ENCODE measurements around the gene FAM107B. TPM values are rescaled to one million over a fixed set of nuclear protein-coding genes. Genes with fewer than 3 reads are reported as not detected.
"Not testable (repeated sequence)": the region's sequence is repeated elsewhere in the genome, so short reads cannot be mapped to it uniquely, and the experiment has no call there.

The FAM107B gene
- total and polyA plus RNA-seq, 4 donors: 24.9 to 58.1 (median 30.9) TPM

DNA sequence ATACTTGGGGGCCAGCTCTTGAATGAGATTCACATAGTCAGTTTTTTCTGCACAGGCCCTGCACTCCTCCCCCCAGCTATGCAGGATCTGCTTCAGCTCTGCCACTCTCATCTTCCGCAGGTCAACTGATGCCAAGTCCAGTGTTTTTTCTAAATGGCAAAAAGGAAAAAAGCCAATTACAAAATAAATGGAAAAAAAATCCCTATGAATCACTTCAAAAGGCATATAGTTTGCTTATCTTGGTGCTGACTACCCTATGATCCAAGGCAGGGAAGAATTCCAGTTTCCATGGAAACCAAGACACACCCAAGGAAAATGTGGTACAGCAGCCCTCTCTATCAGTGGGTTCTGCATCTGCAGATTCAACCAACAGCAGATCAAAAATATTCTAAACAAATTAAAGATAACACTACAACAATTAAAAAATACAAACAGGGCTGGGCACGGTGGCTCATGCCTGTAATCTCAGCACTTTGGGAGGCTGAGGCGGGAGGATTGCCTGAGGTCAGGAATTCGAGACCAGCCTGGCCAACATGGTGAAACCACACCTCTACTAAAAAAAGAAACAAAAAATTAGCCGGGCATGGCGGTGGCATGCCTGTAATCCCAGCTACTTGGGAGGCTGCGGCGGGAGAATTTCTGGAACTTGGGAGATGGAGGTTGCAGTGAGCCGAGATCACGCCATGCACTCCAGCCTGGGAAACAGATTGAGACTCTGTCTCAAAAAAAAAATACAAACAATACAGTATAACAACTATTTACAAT is 45.5 kb upstream of the FAM107B start:
- H3K27ac ChIP-seq (ENCODE audit: low read depth in 1 of 2, low read length in 2 of 2): no peak overlapping the region
- no peaks in the 10 kb centered on the region for H3K9me3 ChIP-seq (ENCODE audit: control insufficient read depth in 4 of 4, low read length in 3 of 4)
- H3K4me3 ChIP-seq (ENCODE audit: low read depth in 1 of 3, low read length in 3 of 3): no peak overlapping the region
- WGBS: 96% methylated on average over 10 of the region's 10 CpGs
- no peaks in the 10 kb centered on the region for H3K4me1 ChIP-seq (ENCODE audit: control insufficient read depth in 4 of 4, insufficient read depth in 4 of 4, low read length in 3 of 4)
- H3K9ac ChIP-seq (ENCODE audit: low read depth in 1 of 2, low read length in 2 of 2): no peak overlapping the region
- TF ChIP-seq, protein P1, sequence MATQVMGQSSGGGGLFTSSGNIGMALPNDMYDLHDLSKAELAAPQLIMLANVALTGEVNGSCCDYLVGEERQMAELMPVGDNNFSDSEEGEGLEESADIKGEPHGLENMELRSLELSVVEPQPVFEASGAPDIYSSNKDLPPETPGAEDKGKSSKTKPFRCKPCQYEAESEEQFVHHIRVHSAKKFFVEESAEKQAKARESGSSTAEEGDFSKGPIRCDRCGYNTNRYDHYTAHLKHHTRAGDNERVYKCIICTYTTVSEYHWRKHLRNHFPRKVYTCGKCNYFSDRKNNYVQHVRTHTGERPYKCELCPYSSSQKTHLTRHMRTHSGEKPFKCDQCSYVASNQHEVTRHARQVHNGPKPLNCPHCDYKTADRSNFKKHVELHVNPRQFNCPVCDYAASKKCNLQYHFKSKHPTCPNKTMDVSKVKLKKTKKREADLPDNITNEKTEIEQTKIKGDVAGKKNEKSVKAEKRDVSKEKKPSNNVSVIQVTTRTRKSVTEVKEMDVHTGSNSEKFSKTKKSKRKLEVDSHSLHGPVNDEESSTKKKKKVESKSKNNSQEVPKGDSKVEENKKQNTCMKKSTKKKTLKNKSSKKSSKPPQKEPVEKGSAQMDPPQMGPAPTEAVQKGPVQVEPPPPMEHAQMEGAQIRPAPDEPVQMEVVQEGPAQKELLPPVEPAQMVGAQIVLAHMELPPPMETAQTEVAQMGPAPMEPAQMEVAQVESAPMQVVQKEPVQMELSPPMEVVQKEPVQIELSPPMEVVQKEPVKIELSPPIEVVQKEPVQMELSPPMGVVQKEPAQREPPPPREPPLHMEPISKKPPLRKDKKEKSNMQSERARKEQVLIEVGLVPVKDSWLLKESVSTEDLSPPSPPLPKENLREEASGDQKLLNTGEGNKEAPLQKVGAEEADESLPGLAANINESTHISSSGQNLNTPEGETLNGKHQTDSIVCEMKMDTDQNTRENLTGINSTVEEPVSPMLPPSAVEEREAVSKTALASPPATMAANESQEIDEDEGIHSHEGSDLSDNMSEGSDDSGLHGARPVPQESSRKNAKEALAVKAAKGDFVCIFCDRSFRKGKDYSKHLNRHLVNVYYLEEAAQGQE (IDR thresholded peaks at IDR 0.05): no peak
- no peak for TF ChIP-seq GABPA (IDR thresholded peaks at IDR 0.05 in 1 of 2, conservative IDR thresholded peaks at IDR 0.05 in 1 of 2)
- TF ChIP-seq JUND (IDR thresholded peaks at IDR 0.05): no peak
- no peak for TF ChIP-seq RAD21 (IDR thresholded peaks at IDR 0.05)
- no peak for TF ChIP-seq HNF4G (IDR thresholded peaks at IDR 0.05)
- no peak for TF ChIP-seq CTCF (IDR thresholded peaks at IDR 0.05; ENCODE audit: low read depth, low read length, missing input control)
- TF ChIP-seq, protein P2, sequence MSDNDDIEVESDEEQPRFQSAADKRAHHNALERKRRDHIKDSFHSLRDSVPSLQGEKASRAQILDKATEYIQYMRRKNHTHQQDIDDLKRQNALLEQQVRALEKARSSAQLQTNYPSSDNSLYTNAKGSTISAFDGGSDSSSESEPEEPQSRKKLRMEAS (IDR thresholded peaks at IDR 0.05): no peak
- no peak for TF ChIP-seq FOXA1 (IDR thresholded peaks at IDR 0.05)
- no peak for TF ChIP-seq YY1 (IDR thresholded peaks at IDR 0.05)
- TF ChIP-seq TAF1 (conservative IDR thresholded peaks at IDR 0.05): no peak
- no peaks in the 10 kb centered on the region for H3K27me3 ChIP-seq (ENCODE audit: control insufficient read depth in 4 of 4, insufficient read depth in 4 of 4, low read length in 3 of 4)
- no peaks in the 10 kb centered on the region for H3K36me3 ChIP-seq (ENCODE audit: control insufficient read depth in 4 of 4, insufficient read depth in 3 of 4, low read depth in 1 of 4, low read length in 3 of 4)
- no peak for DNase-seq (ENCODE audit: low spot score)

DNA sequence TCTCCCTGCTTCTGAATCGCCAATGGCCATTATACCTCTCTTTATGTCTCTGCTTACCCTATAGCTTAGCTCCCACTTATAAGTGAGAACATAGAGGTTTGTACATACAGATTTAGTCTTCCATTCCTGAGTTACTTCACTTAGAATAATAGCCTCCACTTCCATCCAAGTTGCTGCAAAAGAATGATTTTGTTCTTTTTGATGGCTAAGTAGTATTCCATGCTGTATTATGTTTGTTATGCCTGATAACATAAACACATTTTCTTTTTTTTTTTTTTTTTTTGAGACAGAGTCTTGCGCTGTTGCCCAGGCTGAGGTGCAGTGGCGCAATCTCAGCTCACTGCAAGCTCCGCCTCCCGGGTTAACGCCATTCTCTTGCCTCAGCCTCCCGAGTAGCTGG is 42.0 kb upstream of the FAM107B start:
- not testable (repeated sequence) for H3K36me3 ChIP-seq (ENCODE audit: control insufficient read depth in 4 of 4, insufficient read depth in 3 of 4, low read depth in 1 of 4, low read length in 3 of 4); H3K9ac ChIP-seq (ENCODE audit: low read depth in 1 of 2, low read length in 2 of 2); H3K27ac ChIP-seq (ENCODE audit: low read depth in 1 of 2, low read length in 2 of 2); H3K27me3 ChIP-seq (ENCODE audit: control insufficient read depth in 4 of 4, insufficient read depth in 4 of 4, low read length in 3 of 4); H3K4me3 ChIP-seq (ENCODE audit: low read depth in 1 of 3, low read length in 3 of 3); H3K4me1 ChIP-seq (ENCODE audit: control insufficient read depth in 4 of 4, insufficient read depth in 4 of 4, low read length in 3 of 4); DNase-seq (ENCODE audit: low spot score); H3K9me3 ChIP-seq (ENCODE audit: control insufficient read depth in 4 of 4, low read length in 3 of 4)
- 91% methylated on average over 7 of the region's 7 CpGs for WGBS

GRCh38 chr10:14815681-14816080 is 41.0 kb upstream of the FAM107B start:
- Histone ChIP-seq H3K36me3 (ENCODE audit: control insufficient read depth in 4 of 4, insufficient read depth in 3 of 4, low read depth in 1 of 4, low read length in 3 of 4) (no peaks in the 10 kb centered on the region), H3K27ac (ENCODE audit: low read depth in 1 of 2, low read length in 2 of 2) (no peak overlapping the region), H3K27me3 (ENCODE audit: control insufficient read depth in 4 of 4, insufficient read depth in 4 of 4, low read length in 3 of 4) (no peaks in the 10 kb centered on the region), H3K9ac (ENCODE audit: low read depth in 1 of 2, low read length in 2 of 2) (no peak overlapping the region), H3K9me3 (ENCODE audit: control insufficient read depth in 4 of 4, low read length in 3 of 4) (no peaks in the 10 kb centered on the region), H3K4me3 (ENCODE audit: low read depth in 1 of 3, low read length in 3 of 3) (no peak overlapping the region), H3K4me1 (ENCODE audit: control insufficient read depth in 4 of 4, insufficient read depth in 4 of 4, low read length in 3 of 4) (no peaks in the 10 kb centered on the region)
- WGBS: 78% methylated on average over 6 of the region's 6 CpGs
- no peak for DNase-seq (ENCODE audit: low spot score)
- TF ChIP-seq JUND (IDR thresholded peaks at IDR 0.05) (no peak), RXRA (IDR thresholded peaks at IDR 0.05) (no peak), TAF1 (conservative IDR thresholded peaks at IDR 0.05) (no peak), GABPA (IDR thresholded peaks at IDR 0.05 in 1 of 2, conservative IDR thresholded peaks at IDR 0.05 in 1 of 2) (no peak), RAD21 (IDR thresholded peaks at IDR 0.05) (no peak), EGR1 (IDR thresholded peaks at IDR 0.05; ENCODE audit: low read depth in 2 of 2) (no peak), YY1 (IDR thresholded peaks at IDR 0.05) (no peak), CTCF (IDR thresholded peaks at IDR 0.05; ENCODE audit: low read depth, low read length, missing input control) (no peak), NR2F2 (IDR thresholded peaks at IDR 0.05) (no peak), HNF4G (IDR thresholded peaks at IDR 0.05) (no peak), SP1 (IDR thresholded peaks at IDR 0.05) (no peak), FOXA1 (IDR thresholded peaks at IDR 0.05) (no peak), HNF4A (conservative IDR thresholded peaks at IDR 0.05) (no peak), FOXA2 (IDR thresholded peaks at IDR 0.05) (no peak)
- TF ChIP-seq, protein P2 (IDR thresholded peaks at IDR 0.05): no peak
- TF ChIP-seq, protein P3, sequence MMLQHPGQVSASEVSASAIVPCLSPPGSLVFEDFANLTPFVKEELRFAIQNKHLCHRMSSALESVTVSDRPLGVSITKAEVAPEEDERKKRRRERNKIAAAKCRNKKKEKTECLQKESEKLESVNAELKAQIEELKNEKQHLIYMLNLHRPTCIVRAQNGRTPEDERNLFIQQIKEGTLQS (IDR thresholded peaks at IDR 0.05): no peak
